NCI-H460 (cell line): ENCODE results near the gene ZNF740. TPM values are rescaled to one million over a fixed set of nuclear protein-coding genes. Genes with fewer than 3 reads are reported as not detected.

Source experiments
- DNase-seq: peaks from one replicate; pipeline ENCODE4 v3.0.0-alpha.2; 2016; ENCODE audit warnings: low read depth; ENCODE audit errors: extremely low read depth
- total RNA-seq: library from RNA; depleted of rRNA; stranded (reverse); fragments of >200 nt; shearing (Covaris generic); gene quantifications from 2 replicates; pipeline ENCODE4 v1.2.3, GENCODE V29; 2014

The ZNF740 gene
- total RNA-seq, 1 experiment from 2014 or later, result 14.9 TPM

DNA sequence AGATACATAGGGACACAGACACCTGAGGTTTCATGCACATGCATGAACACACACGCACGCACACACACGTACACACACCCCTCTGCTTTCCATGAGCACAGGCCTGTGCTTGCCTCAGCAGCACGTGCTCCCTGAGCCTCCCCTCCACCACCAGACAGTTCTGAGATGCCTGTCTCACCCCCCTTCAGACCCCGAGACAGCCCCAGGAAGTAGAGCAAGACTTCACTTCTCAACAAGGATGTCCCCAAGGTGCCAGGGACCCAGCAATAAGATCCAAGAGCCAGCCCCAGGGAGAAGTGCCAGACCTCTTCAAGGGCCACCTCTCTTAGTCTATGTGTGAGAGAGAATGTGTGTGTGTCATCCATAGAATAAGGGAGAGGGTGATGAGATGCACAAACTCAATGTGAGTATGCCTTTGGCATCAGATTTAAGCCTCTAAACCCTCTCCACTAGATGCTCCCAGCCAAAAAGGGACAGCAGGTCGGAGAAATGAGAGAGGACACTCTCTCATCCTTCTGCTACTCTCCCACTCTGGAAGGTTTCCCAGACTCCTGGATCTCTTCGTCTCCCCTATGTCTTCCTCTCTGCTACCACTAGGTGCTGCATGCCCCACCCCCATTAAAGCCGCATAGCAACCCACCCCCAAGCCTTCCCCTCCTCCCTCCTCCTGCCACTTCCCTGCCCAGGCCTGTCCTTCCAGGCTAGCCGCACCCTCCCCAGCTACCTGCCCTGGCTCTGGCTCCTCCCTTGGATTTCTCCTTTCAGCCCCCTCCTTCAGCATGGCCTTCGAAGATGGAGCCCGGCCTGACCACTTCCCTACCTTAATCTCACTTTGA is 43.8 kb downstream of the ZNF740 start:
- no peak for DNase-seq

- no peak for DNase-seq
Measured at GRCh38 chr12:53224897-53225634, 44.5 kb downstream of the ZNF740 start.

DNA sequence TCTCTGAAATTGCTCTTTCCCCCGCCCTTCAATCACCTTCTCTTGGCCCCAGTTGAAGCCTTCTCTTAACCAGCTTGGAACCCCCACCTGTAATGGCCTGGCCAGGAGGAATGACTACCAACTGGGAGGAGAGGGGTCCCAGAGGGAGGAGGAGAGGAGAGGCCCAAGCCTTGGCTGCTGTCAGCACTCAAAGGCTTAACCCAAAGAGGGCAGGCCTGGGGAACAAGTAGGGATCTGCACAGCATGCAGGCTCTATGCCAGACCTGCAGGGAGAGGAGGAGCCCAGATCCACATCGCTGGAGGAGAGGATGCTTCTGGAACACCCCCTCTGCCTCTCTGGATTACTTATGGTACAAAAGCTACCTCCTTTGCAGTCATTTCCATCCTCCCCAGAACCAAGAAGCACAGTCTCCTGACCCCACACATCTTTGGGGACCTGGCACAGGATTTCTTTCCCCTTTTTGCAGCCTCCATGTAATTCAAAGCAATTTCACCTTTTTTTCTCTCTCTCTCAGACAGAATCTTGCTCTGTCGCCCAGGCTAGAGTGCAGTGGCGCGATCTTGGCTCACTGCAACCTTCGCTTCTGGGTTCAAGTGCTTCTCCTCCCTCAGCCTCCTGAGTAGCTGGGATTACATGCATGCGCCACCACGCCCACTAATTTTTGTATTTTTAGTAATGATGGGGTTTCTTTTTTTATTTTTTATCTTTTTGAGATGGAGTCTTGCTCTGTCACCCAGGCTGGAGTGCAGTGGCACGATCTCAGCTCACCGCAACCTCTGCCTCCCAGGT is 45.3 kb downstream of the ZNF740 start:
- DNase-seq, result no peak

DNA sequence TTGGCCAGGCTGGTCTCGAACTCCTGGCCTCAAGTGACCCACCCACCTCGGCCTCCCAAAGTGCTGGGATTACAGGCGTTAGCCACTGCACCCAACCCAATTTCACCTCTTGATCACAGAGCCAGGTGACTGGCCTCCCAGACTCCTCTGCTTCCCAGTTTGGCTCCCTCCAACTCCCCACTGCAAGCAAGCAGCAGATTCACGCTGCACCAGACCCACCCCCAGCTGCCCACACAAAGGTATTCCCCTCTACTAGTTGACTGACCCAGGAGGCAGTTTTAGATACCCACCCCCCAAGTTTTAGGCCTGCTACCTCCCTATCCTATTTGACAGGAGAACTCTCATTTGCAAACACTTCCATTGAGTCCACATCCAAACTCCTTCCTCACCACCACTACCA is 46.3 kb downstream of the ZNF740 start:
- DNase-seq, result no peak

DNA sequence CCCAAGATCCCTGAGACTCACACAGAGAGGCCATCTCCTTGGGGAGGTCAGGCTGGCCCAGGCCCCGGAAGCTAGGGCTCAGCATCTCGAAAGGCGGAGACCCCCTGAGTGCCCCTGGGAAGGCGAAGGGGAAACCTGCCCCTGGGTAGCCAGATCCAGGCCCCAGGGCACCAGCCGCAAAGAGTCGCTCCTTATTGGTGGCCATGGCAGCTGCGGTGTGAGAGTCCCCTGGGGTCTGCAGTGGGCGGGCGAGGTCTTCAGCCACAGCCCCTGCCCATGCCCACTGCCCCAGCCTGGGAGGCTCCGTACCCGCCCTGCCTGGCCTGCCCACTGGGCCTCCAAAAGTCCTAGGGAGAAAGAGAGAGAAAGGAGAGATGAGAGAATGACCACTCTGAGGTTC is 46.8 kb downstream of the ZNF740 start:
- DNase-seq, result no peak

GRCh38 chr12:53227836-53228235 is 47.3 kb downstream of the ZNF740 start:
- DNase-seq, result no peak

DNA sequence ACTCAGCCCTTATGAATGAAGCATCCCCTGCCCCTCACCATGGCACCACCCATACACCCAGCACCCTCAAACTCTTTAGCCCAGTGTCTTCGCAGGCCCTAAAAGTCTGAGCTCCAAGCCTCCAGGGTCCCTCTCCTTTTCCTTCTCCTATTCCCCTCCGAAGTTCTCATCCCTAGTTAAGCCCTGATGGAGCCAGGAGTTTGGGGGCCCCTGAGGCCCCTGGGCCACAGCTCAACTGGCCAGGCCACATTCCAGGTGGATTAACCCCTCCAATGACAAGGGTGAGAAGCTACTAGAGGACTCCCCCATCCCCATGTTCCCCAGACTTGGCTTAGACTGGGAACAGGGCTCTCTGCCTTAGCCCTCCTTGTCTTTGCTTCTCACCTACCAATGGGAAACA is 48.9 kb downstream of the ZNF740 start:
- DNase-seq, result no peak

GRCh38 chr12:53230108-53230845 is 49.8 kb downstream of the ZNF740 start:
- no peak for DNase-seq

- no peak for DNase-seq
Measured at GRCh38 chr12:53231671-53231920, 51.1 kb downstream of the ZNF740 start.

DNA sequence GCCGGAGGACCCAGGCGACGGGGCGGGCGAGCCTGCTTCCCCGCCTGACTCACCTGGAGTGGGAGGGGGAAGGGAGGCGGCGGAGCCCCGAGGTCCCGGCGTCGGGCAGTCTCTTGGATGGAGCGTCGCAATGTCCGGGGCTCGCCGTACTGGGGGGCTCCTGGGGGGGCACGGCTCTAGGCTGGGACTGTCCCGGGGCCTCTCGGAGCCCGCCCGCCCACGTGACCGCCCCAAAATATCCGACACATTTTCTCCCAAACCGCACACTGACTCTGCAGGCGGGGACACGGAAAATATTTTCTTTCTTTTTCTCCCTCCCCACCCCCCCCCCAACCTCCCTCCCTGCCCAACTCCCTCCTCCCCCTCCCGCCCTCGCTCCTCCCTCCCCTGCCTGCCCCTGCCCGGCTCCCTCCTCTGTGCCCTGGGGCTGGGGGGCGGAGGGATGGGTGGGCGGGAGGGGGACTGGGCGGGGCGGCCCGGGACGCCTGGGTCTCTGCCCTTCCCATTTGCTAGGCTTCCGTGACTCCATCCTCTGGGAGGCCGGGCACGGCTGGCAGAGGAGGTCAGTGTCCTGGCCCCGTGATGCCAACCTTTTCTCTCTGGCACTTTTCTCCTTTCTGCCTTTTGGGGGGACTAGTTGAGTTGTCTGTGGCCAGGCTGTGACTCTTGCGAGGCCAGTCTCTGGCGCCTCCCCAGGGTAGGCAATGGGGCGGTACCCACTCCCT is 51.6 kb downstream of the ZNF740 start, which contains the start of gene RARG:
Gene RARG (minus strand): TSS at position 289 of the 725 bp plus-strand sequence. CDS start 4,664 bp downstream, outside the sequence.
- DNase-seq, result no peak

- no peak for DNase-seq
Measured at GRCh38 chr12:53232646-53233461, 52.3 kb downstream of the ZNF740 start.

GRCh38 chr12:53233671-53234121 is 53.2 kb downstream of the ZNF740 start:
- DNase-seq, result no peak

- DNase-seq, result no peak
Measured at GRCh38 chr12:53234271-53234914, 53.9 kb downstream of the ZNF740 start.

- no peak for DNase-seq
Measured at GRCh38 chr12:53235164-53235563, 54.6 kb downstream of the ZNF740 start.

DNA sequence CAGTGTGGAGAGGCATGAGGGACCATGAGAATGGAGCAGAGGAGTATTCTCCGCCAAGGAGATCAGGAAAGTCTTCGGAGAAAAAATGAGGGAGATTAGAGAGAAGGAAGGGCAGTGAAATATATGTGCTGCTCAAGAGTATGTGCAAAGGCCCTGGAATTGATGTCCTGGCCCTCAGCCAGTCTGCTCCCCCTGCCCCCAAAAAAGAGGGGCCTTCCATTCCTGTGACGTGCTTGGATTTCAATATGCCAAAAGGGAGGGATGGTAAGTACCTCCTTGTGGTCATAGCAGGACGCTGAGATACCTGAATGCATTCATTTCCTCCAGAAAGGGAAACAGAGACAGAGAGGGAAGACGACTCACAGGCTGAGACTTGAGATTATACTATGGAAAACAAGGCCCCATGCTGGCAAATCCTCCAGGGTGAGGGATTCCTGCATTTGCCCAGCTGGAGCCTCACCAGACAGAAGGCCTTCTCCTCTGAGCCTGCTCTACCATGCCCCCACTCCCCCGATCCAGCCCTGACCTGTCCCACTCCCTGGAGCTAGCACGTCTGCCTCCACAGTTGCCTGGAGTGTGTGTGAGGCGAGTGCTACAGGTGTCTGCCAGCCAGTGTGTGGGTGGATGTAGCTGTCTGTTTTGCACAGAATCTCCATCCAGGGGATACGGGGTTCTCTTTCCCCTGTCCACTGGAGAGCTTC is 55.4 kb downstream of the ZNF740 start:
- no peak for DNase-seq

DNA sequence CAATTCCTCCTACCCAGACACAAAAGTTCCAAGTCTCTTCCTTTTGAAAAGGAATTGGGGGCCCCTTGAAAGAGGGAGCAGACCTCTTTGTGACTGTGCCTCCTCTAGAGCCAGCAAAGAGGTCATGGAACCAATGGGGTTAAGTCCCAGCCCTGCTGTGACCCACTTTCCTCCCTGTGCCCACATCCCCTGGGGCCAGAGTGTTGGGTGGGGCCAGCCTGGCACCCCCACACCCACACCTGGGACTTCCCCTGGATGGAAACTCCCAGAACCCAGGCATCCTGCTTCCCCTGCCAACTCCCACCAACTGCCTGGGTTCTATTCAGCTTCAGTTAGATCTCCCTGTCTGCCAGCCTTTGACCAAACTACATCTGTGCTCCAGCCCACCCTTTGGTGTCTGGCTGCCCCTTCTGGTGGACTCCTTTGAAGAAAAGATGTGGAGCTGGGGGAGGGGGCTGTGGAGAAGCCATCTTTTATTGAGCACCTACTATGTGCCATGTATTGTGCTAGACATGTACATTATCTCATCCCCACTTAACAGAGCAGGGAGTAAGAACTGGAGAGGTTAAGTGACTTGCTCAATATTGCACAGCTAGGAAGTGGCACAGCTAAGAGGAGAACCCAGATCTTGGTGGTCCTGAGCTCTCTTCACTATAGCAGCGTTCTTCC is 56.1 kb downstream of the ZNF740 start:
- DNase-seq, result no peak

- DNase-seq, result no peak
Measured at GRCh38 chr12:53239643-53240258, 59.2 kb downstream of the ZNF740 start.
